Transverse colon (tissue), 4 donors: ENCODE results near the gene TMEM147.
A peak's percentile ranks its signal among the peaks of the same experiment; 100 is the strongest.

ENCODE experiments used
- EP300 ChIP-seq: sonication (generic); formaldehyde crosslinking; IDR thresholded peaks from one replicate; pipeline ENCODE4 v1.6.1; 2017; ENCODE audit warnings: antibody characterized with exemption, low read depth
- POLR2A ChIP-seq: fragments of 450-650 bp; IDR thresholded peaks from one replicate; pipeline ENCODE4 v1.6.1; 2016; ENCODE audit warnings: antibody characterized with exemption, mild to moderate bottlenecking, moderate library complexity
- POLR2AphosphoS5 ChIP-seq, 3 donors: sonication (generic); formaldehyde crosslinking; IDR thresholded peaks; one replicate each; pipeline ENCODE4 v1.6.1; 2016; ENCODE audit warnings: antibody characterized with exemption in 3 of 3
- TF ChIP-seq, protein P1 (sequence below), 5 experiments: fragments of 200-600 bp in 3 of 5; fragments of 450-650 bp in 2 of 5; sonication (generic) in 3 of 5; IDR thresholded peaks; 1 replicate in 2 of 5; 2 replicates in 3 of 5; pipeline ENCODE4 v1.5.1; 2016 to 2017; ENCODE audit warnings: antibody characterized with exemption in 5 of 5, inconsistent platforms in 3 of 5, mild to moderate bottlenecking in 2 of 5, moderate library complexity in 1 of 5

DNA sequence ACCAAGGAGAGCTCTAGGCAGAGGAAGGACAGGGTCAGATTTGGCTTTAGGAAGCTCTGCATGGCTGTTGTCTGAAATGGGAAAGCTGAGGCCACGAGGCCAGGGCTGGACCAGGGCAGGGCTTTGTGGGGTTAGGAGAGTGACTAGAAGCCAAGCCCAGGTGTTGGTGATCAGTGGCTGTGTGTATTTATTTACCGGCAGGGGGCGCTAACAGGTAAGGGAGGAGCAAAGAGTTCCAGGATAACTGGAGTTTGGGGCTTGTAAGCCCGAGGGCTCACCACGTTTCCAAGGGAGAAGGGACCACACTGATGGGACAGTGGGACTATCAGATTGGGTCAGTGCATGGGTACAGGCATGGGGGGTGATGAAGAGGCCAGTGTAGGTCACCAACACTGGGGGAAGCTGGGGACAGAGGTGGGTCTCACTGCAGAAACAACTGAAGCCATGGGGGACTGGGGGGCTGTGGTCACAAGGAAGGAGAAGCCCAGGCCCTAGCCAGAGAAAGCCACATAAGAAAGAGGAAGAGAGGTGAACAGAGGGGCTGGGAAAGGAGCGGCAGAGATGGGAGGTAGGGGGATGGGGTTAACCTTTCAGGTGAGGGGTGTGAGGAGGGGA is 3.9 kb downstream of the TMEM147 start:
- TF ChIP-seq POLR2A, result no peak
- no peak for TF ChIP-seq POLR2AphosphoS5 (IDR thresholded peaks at IDR 0.05)
- TF ChIP-seq EP300, result no peak
- TF ChIP-seq, protein P1, sequence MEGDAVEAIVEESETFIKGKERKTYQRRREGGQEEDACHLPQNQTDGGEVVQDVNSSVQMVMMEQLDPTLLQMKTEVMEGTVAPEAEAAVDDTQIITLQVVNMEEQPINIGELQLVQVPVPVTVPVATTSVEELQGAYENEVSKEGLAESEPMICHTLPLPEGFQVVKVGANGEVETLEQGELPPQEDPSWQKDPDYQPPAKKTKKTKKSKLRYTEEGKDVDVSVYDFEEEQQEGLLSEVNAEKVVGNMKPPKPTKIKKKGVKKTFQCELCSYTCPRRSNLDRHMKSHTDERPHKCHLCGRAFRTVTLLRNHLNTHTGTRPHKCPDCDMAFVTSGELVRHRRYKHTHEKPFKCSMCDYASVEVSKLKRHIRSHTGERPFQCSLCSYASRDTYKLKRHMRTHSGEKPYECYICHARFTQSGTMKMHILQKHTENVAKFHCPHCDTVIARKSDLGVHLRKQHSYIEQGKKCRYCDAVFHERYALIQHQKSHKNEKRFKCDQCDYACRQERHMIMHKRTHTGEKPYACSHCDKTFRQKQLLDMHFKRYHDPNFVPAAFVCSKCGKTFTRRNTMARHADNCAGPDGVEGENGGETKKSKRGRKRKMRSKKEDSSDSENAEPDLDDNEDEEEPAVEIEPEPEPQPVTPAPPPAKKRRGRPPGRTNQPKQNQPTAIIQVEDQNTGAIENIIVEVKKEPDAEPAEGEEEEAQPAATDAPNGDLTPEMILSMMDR (IDR thresholded peaks at IDR 0.05), result peak; percentile 73 to 85 (median 76)
